PC-9 (cell line): ENCODE data around the gene TTC29. TPM values are rescaled to one million over a fixed set of nuclear protein-coding genes. Genes with fewer than 3 reads are reported as not detected.

Experiments used
- BruUV-seq: library from RNA; stranded (reverse); fragments of 400-500 nt; replicated peaks from 2 replicates; lab custom pipeline; 2021; lab: Mats Ljungman, UMichigan
- CTCF ChIA-PET: fragments of 300-600 bp; sonication (Branson Sonifier 250); formaldehyde crosslinking; loops from one replicate; lab custom pipeline; 2022; ENCODE audit warnings: antibody characterized with exemption; lab: Charles Lee
- POLR2A ChIA-PET: fragments of 300-600 bp; sonication (Branson Sonifier 250); formaldehyde crosslinking; loops from one replicate; lab custom pipeline; 2022; ENCODE audit warnings: antibody characterized with exemption; ENCODE audit not compliant: unreplicated experiment; lab: Charles Lee
- DNase-seq, 2 experiments: peaks; one replicate each; pipeline versions ENCODE4 v3.0.0 to v3.0.0-alpha.2; 2015 to 2022; ENCODE audit warnings: mixed read lengths in 1 of 2
- H2AFZ ChIP-seq: fragments of 200-600 bp; sonication (generic); 2 replicates; pipeline ENCODE4 v1.8.1; 2017; ENCODE audit warnings: antibody characterized with exemption
- H3F3A ChIP-seq: fragments of 200-600 bp; sonication (generic); 2 replicates; pipeline ENCODE4 v1.8.1; 2017; ENCODE audit warnings: antibody characterized with exemption, mild to moderate bottlenecking, low read depth; ENCODE audit not compliant: insufficient read depth
- H3K27ac ChIP-seq: fragments of 200-600 bp; sonication (generic); 2 replicates; pipeline ENCODE4 v1.6.1; 2016; ENCODE audit warnings: mixed run types
- H3K27me3 ChIP-seq: fragments of 200-600 bp; sonication (generic); 2 replicates; pipeline ENCODE4 v1.6.1; 2016; ENCODE audit warnings: low read depth, mixed run types; ENCODE audit not compliant: insufficient read depth
- H3K36me3 ChIP-seq: fragments of 200-600 bp; sonication (generic); 2 replicates; pipeline ENCODE4 v1.6.1; 2016; ENCODE audit warnings: low read depth, mixed run types
- H3K4me1 ChIP-seq: fragments of 200-600 bp; sonication (generic); replicated peaks from 2 replicates; pipeline ENCODE4 v1.6.1; 2016; ENCODE audit warnings: mixed run types; ENCODE audit not compliant: insufficient read depth
- H3K4me2 ChIP-seq: fragments of 200-600 bp; sonication (generic); 2 replicates; pipeline ENCODE4 v1.6.1; 2017; ENCODE audit warnings: mixed run types
- H3K4me3 ChIP-seq: fragments of 200-600 bp; sonication (generic); 2 replicates; pipeline ENCODE4 v1.6.1; 2016; ENCODE audit warnings: mixed run types
- H3K79me2 ChIP-seq: fragments of 200-600 bp; sonication (generic); 2 replicates; pipeline ENCODE4 v1.6.1; 2017; ENCODE audit warnings: low read depth, mixed run types
- H3K9me2 ChIP-seq: fragments of 200-600 bp; sonication (generic); 2 replicates; pipeline ENCODE4 v1.8.1; 2017; ENCODE audit warnings: mild to moderate bottlenecking; ENCODE audit not compliant: insufficient read depth
- H3K9me3 ChIP-seq: fragments of 200-600 bp; sonication (generic); 2 replicates; pipeline ENCODE4 v1.8.1; 2016; ENCODE audit warnings: low read depth; ENCODE audit not compliant: insufficient read depth
- H4K20me1 ChIP-seq: fragments of 200-600 bp; sonication (generic); 2 replicates; pipeline ENCODE4 v1.8.1; 2017; ENCODE audit not compliant: insufficient read depth
- EZH2 ChIP-seq: fragments of 200-600 bp; sonication (generic); IDR thresholded peaks from 2 replicates; pipeline ENCODE4 v1.8.0; 2017; ENCODE audit warnings: antibody characterized with exemption, low read depth
- intact Hi-C: fragments of 100-400 bp; cut with micrococcal nuclease; formaldehyde crosslinking; loops from one replicate; pipeline ENCODE4 v1.10.0; 2022; ENCODE audit not compliant: unreplicated experiment
- total RNA-seq: library from RNA; stranded (reverse); gene quantifications from 2 replicates; pipeline ENCODE4 v1.2.3, GENCODE V29; 2021
- TF ChIP-seq, protein P1 (sequence below): fragments of 200-600 bp; sonication (generic); conservative IDR thresholded peaks from 2 replicates; pipeline ENCODE4 v1.6.1; 2017; ENCODE audit warnings: mixed run types, antibody characterized with exemption, mild to moderate bottlenecking, moderate library complexity

Gene TTC29
- total RNA-seq, 1 experiment from 2014 or later: not detected

DNA sequence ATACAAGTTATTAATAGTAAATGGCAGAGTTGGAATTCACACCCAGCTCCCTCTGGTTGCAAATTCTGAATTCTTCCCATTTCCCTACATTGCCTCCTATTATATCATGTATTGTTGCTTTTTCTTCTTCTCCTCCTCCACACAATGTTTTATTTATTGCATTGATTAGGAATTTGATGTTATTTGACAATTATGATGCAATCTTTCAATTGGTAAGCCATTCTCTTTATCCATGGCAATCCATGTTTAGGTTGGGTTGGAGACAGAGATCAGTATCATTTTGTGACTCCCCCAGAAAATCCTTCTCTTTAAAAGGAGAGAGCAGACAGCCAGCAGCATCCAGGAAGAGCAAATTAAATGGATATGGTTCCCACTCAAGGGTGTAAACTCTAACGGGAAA is 30.5 kb downstream of the TTC29 start:
- no peak overlapping the region for H3K27ac ChIP-seq
- H3K79me2 ChIP-seq: no peaks in the 10 kb centered on the region
- no peaks in the 10 kb centered on the region for H3K9me3 ChIP-seq
- no peak overlapping the region for H3K4me2 ChIP-seq
- H3K4me3 ChIP-seq: no peak overlapping the region
- H3F3A ChIP-seq: no peaks in the 10 kb centered on the region
- DNase-seq: no peak
- TF ChIP-seq, protein P1, sequence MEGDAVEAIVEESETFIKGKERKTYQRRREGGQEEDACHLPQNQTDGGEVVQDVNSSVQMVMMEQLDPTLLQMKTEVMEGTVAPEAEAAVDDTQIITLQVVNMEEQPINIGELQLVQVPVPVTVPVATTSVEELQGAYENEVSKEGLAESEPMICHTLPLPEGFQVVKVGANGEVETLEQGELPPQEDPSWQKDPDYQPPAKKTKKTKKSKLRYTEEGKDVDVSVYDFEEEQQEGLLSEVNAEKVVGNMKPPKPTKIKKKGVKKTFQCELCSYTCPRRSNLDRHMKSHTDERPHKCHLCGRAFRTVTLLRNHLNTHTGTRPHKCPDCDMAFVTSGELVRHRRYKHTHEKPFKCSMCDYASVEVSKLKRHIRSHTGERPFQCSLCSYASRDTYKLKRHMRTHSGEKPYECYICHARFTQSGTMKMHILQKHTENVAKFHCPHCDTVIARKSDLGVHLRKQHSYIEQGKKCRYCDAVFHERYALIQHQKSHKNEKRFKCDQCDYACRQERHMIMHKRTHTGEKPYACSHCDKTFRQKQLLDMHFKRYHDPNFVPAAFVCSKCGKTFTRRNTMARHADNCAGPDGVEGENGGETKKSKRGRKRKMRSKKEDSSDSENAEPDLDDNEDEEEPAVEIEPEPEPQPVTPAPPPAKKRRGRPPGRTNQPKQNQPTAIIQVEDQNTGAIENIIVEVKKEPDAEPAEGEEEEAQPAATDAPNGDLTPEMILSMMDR: no peak
- TF ChIP-seq EZH2: no peak
- no peaks in the 10 kb centered on the region for H3K4me1 ChIP-seq
- intact Hi-C loops: loop anchor here (5.0 to 10.0 kb wide), 5 partner anchors 180 to 1698 kb away; partner anchors contain the start of genes MMAA and SLC10A7
- H3K27me3 ChIP-seq: no peaks in the 10 kb centered on the region
- no peaks in the 10 kb centered on the region for H4K20me1 ChIP-seq
- CTCF ChIA-PET: interaction anchor here (0.7 kb wide), 1 partner anchor 572 kb away, joined by 4 read pairs; no protein-coding TSS in a partner anchor
- no peak overlapping the region for H2AFZ ChIP-seq
- H3K36me3 ChIP-seq: no peaks in the 10 kb centered on the region
- H3K9me2 ChIP-seq: no peaks in the 10 kb centered on the region
- POLR2A ChIA-PET: no interaction called here
- BruUV-seq: no TSS peak

DNA sequence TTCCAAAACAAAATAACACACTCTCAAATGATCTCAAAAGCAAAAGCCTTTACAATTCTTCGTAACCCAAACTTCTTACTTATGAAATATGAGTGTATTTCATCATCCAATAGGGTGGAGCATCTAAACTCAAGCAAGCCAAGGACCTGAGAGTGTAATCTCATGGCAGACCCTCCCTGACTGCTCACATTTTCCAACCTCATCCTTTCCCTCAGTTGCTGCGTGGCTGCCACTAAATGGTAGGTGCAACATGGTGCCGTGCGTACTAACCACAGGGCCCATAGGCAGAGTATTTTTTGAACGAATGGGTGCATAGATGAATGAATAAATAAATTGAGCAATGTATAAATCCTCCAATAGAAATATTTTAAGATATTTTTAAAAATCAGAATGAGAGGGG is 45.4 kb downstream of the TTC29 start:
- intact Hi-C loops: no loop called here
- POLR2A ChIA-PET: no interaction called here

DNA sequence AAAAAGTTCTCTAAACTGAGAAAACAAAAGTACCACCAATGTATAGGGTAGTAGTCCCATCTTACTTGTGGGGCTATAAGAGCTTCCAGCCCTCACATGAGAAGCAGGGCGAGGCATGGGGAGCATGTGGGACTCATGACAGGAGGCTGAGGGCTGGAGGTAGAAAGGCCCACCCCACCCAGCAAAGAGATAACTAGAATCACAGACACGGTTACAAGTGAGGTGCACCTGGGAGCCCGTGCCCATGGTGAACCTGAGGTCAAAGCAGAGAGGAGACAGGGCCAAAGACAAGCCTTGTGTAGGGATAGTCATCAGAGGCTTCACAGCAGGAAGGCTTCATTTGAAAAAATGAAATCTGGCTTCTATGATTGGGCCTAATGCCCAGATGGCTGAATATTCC is 55.4 kb downstream of the TTC29 start:
- TF ChIP-seq, protein P1: no peak
- no peak for TF ChIP-seq EZH2
- no peaks in the 10 kb centered on the region for H3K4me1 ChIP-seq
- no peaks in the 10 kb centered on the region for H3K9me2 ChIP-seq
- H3K36me3 ChIP-seq: no peaks in the 10 kb centered on the region
- no peak for DNase-seq
- no peak overlapping the region for H3K4me2 ChIP-seq
- H3K27me3 ChIP-seq: no peaks in the 10 kb centered on the region
- no peak overlapping the region for H2AFZ ChIP-seq
- no peaks in the 10 kb centered on the region for H3K9me3 ChIP-seq
- H3K4me3 ChIP-seq: no peak overlapping the region
- no peak overlapping the region for H3K27ac ChIP-seq
- ChIA-PET CTCF (no interaction called here), POLR2A (no interaction called here)
- H4K20me1 ChIP-seq: no peaks in the 10 kb centered on the region
- intact Hi-C loops: no loop called here
- H3K79me2 ChIP-seq: no peaks in the 10 kb centered on the region
- H3F3A ChIP-seq: no peaks in the 10 kb centered on the region
- no TSS peak for BruUV-seq

More for the DNA sequence above, 45.4 kb downstream of the TTC29 start:
- H3K36me3 ChIP-seq: no peaks in the 10 kb centered on the region
- TF ChIP-seq, protein P1: no peak
- no peak for TF ChIP-seq EZH2
- no peaks in the 10 kb centered on the region for H3K9me2 ChIP-seq
- no TSS peak for BruUV-seq
- H3K79me2 ChIP-seq: no peaks in the 10 kb centered on the region
- no peaks in the 10 kb centered on the region for H3K27me3 ChIP-seq
- no peak for DNase-seq
- no peak overlapping the region for H3K4me3 ChIP-seq
- no peaks in the 10 kb centered on the region for H3K4me1 ChIP-seq
- CTCF ChIA-PET: no interaction called here
- H4K20me1 ChIP-seq: no peaks in the 10 kb centered on the region
- no peak overlapping the region for H3K4me2 ChIP-seq
- no peak overlapping the region for H2AFZ ChIP-seq
- H3F3A ChIP-seq: no peaks in the 10 kb centered on the region
- no peaks in the 10 kb centered on the region for H3K9me3 ChIP-seq
- no peak overlapping the region for H3K27ac ChIP-seq
